Glutamatergic neuron (in vitro differentiated cells): ENCODE measurements around the gene PFN1. TPM values are rescaled to one million over a fixed set of nuclear protein-coding genes. Genes with fewer than 3 reads are reported as not detected.

Source experiments
- DNase-seq: peaks from one replicate; pipeline ENCODE4 v3.0.0; 2022
- H3K27ac Mint-ChIP-seq: one replicate; pipeline ENCODE4 v1.8.0; 2020; ENCODE audit warnings: mild to moderate bottlenecking, mixed read lengths, inconsistent platforms; ENCODE audit not compliant: unreplicated experiment
- H3K27me3 Mint-ChIP-seq: one replicate; pipeline ENCODE4 v1.8.0; 2020; ENCODE audit warnings: mild to moderate bottlenecking, moderate library complexity, mixed read lengths, inconsistent platforms; ENCODE audit not compliant: unreplicated experiment
- H3K36me3 Mint-ChIP-seq: one replicate; pipeline ENCODE4 v1.8.0; 2020; ENCODE audit warnings: mild to moderate bottlenecking, mixed read lengths, inconsistent platforms; ENCODE audit not compliant: unreplicated experiment
- H3K4me1 Mint-ChIP-seq: one replicate; pipeline ENCODE4 v1.8.0; 2020; ENCODE audit warnings: mild to moderate bottlenecking, low read depth, mixed read lengths, inconsistent platforms; ENCODE audit not compliant: unreplicated experiment
- H3K4me3 Mint-ChIP-seq: one replicate; pipeline ENCODE4 v1.8.0; 2020; ENCODE audit warnings: mild to moderate bottlenecking, mixed read lengths, inconsistent platforms; ENCODE audit not compliant: unreplicated experiment
- H3K9me3 Mint-ChIP-seq: one replicate; pipeline ENCODE4 v1.8.0; 2020; ENCODE audit warnings: mild to moderate bottlenecking, moderate library complexity, mixed read lengths, inconsistent platforms; ENCODE audit not compliant: unreplicated experiment
- CTCF ChIP-seq: fragments of 200-600 bp; sonication (generic); IDR thresholded peaks from one replicate; pipeline ENCODE4 v1.5.0; 2021; ENCODE audit not compliant: partially characterized antibody, unreplicated experiment
- long read RNA-seq: library from polyadenylated mRNA; unstranded; transcript quantifications from one replicate; pipeline ENCODE4 v2.0.0, GENCODE V29; 2020; ENCODE audit not compliant: unreplicated experiment
- total RNA-seq: library from RNA; stranded (reverse); fragmentation: NEBNext Ultra II Directional; extraction: Animal tissue kit (Norgen Biotek cat#: 25700); gene quantifications from one replicate; pipeline ENCODE4 v1.2.1, GENCODE V29; 2021; ENCODE audit not compliant: unreplicated experiment

PFN1 gene
- 356 TPM for total RNA-seq
- long read RNA-seq, transcript PFN1-201 (3 exons, 1,291 nt), result major isoform, 390 of 393 reads
- long read RNA-seq, partial matches to known transcripts, result 1 of 393 reads
- long read RNA-seq, other reads (novel, unspliced or antisense), result 1 of 393 reads

- Mint-ChIP-seq H3K36me3 (peaks cover 5% of the 10 kb centered on the region), H3K9me3 (peaks cover 10% of the 10 kb centered on the region), H3K27me3 (peaks cover 5% of the 10 kb centered on the region), H3K4me1 (peaks cover 29% of the 10 kb centered on the region), H3K4me3 (peak within 1 kb of the TSS; percentile 100), H3K27ac (peak within 1 kb of the TSS; percentile 98)
- peak; percentile 84 for DNase-seq
- no peak for TF ChIP-seq CTCF
These were observed at the start of gene PFN1 for GRCh38 chr17:4948166-4948930. Gene PFN1 (minus strand): TSS chr17:4948530. CDS start chr17:4948394, 136 bp downstream.

GRCh38 chr17:4997302-4998026, 49.1 kb upstream of the PFN1 start, which contains the start of the genes INCA1 and KIF1C:
Gene INCA1 (minus strand): TSS chr17:4997522. CDS start chr17:4994437, 3,085 bp downstream.
Gene KIF1C (plus strand): TSS chr17:4997950. CDS start chr17:5000247, 2,297 bp downstream.
- Mint-ChIP-seq H3K36me3 (no peaks in the 10 kb centered on the region), H3K9me3 (peaks cover 7% of the 10 kb centered on the region), H3K4me3 (peak within 1 kb of the TSS; percentile 84), H3K27ac (no peak within 1 kb of the TSS), H3K4me1 (peaks cover 4% of the 10 kb centered on the region), H3K27me3 (peaks cover 14% of the 10 kb centered on the region)
- peak; percentile 90 for DNase-seq
- TF ChIP-seq CTCF, result no peak

- no peak overlapping the region for H3K4me3 Mint-ChIP-seq
- peaks cover 4% of the 10 kb centered on the region for H3K27me3 Mint-ChIP-seq
- H3K9me3 Mint-ChIP-seq, result peaks cover 3% of the 10 kb centered on the region
- TF ChIP-seq CTCF, result no peak
- H3K4me1 Mint-ChIP-seq, result peaks cover 5% of the 10 kb centered on the region
- no peak for DNase-seq
- no peaks in the 10 kb centered on the region for H3K36me3 Mint-ChIP-seq
- H3K27ac Mint-ChIP-seq, result no peak overlapping the region
These were observed 45.8 kb upstream of the PFN1 start for GRCh38 chr17:4994081-4994595.

GRCh38 chr17:4987767-4988567, 39.6 kb upstream of the PFN1 start:
- H3K4me3 Mint-ChIP-seq, result peak overlapping the region; percentile 86
- peaks cover 6% of the 10 kb centered on the region for H3K9me3 Mint-ChIP-seq
- no peaks in the 10 kb centered on the region for H3K36me3 Mint-ChIP-seq
- DNase-seq, result no peak
- peak overlapping the region; percentile 64 for H3K27ac Mint-ChIP-seq
- peaks cover 16% of the 10 kb centered on the region for H3K4me1 Mint-ChIP-seq
- H3K27me3 Mint-ChIP-seq, result peaks cover 5% of the 10 kb centered on the region
- TF ChIP-seq CTCF, result no peak
